H9 (cell line): Measurements from ENCODE around the gene CATSPERB. TPM values are rescaled to one million over a fixed set of nuclear protein-coding genes. Genes with fewer than 3 reads are reported as not detected.

Experiments used
- DNase-seq: peaks from one replicate; pipeline ENCODE4 v3.0.0-alpha.2; 2017
- H2AFZ ChIP-seq: one replicate; pipeline ENCODE4 v1.6.1; 2013; ENCODE audit warnings: mild to moderate bottlenecking, low read length, control low read depth, moderate library complexity
- H2AK5ac ChIP-seq: 2 replicates; pipeline ENCODE4 v1.6.1; 2013; ENCODE audit warnings: low read length, control low read depth, mixed read lengths; ENCODE audit not compliant: insufficient read length
- H2BK120ac ChIP-seq: one replicate; pipeline ENCODE4 v1.6.1; 2013; ENCODE audit warnings: low read depth, mild to moderate bottlenecking, low read length, control low read depth, inconsistent platforms; ENCODE audit not compliant: poor library complexity, severe bottlenecking
- H2BK12ac ChIP-seq: 2 replicates; pipeline ENCODE4 v1.6.1; 2013; ENCODE audit warnings: low read length, control low read depth, mixed read lengths, low read depth; ENCODE audit not compliant: insufficient read length
- H2BK15ac ChIP-seq: 2 replicates; pipeline ENCODE4 v1.6.1; 2013; ENCODE audit warnings: low read depth, low read length, control low read depth
- H2BK20ac ChIP-seq: one replicate; pipeline ENCODE4 v1.6.1; 2013; ENCODE audit warnings: low read depth, mild to moderate bottlenecking, low read length, control low read depth, inconsistent platforms; ENCODE audit not compliant: poor library complexity, severe bottlenecking
- H2BK5ac ChIP-seq: 2 replicates; pipeline ENCODE4 v1.6.1; 2013; ENCODE audit warnings: low read length, control low read depth, mixed read lengths; ENCODE audit not compliant: insufficient read length
- H3K14ac ChIP-seq: 2 replicates; pipeline ENCODE4 v1.6.1; 2013; ENCODE audit warnings: low read length, control low read depth; ENCODE audit not compliant: insufficient read depth
- H3K18ac ChIP-seq: 2 replicates; pipeline ENCODE4 v1.6.1; 2013; ENCODE audit warnings: low read depth, mild to moderate bottlenecking, mixed read lengths, low read length, control low read depth; ENCODE audit not compliant: insufficient read length
- H3K23ac ChIP-seq: 2 replicates; pipeline ENCODE4 v1.6.1; 2013; ENCODE audit warnings: low read length, control low read depth, mixed read lengths, low read depth; ENCODE audit not compliant: insufficient read length
- H3K23me2 ChIP-seq: 2 replicates; pipeline ENCODE4 v1.6.1; 2013; ENCODE audit warnings: low read depth, mild to moderate bottlenecking, mixed read lengths, low read length, control low read depth; ENCODE audit not compliant: insufficient read length, poor library complexity, severe bottlenecking
- H3K27ac ChIP-seq: 2 replicates; pipeline ENCODE4 v1.5.1; 2013; ENCODE audit warnings: low read length, control low read depth, mixed read lengths, low read depth; ENCODE audit not compliant: insufficient read length
- H3K27me3 ChIP-seq: 2 replicates; pipeline ENCODE4 v1.6.1; 2013; ENCODE audit warnings: low read length, control low read depth, inconsistent platforms; ENCODE audit not compliant: insufficient read depth
- H3K4ac ChIP-seq: 2 replicates; pipeline ENCODE4 v1.6.1; 2013; ENCODE audit warnings: low read depth, mild to moderate bottlenecking, control low read depth, inconsistent platforms, low read length, moderate library complexity
- H3K4me1 ChIP-seq: 2 replicates; pipeline ENCODE4 v1.6.1; 2013; ENCODE audit warnings: low read length, control low read depth, inconsistent platforms; ENCODE audit not compliant: insufficient read depth
- H3K4me2 ChIP-seq: 2 replicates; pipeline ENCODE4 v1.6.1; 2013; ENCODE audit warnings: low read length, control low read depth, mixed read lengths; ENCODE audit not compliant: insufficient read length, insufficient read depth
- H3K56ac ChIP-seq: 2 replicates; pipeline ENCODE4 v1.6.1; 2013; ENCODE audit warnings: low read depth, mild to moderate bottlenecking, mixed read lengths, low read length, control low read depth; ENCODE audit not compliant: insufficient read length
- H3K79me1 ChIP-seq: 2 replicates; pipeline ENCODE4 v1.6.1; 2013; ENCODE audit warnings: low read depth, mild to moderate bottlenecking, moderate library complexity, low read length, control low read depth, inconsistent platforms; ENCODE audit not compliant: insufficient read depth, poor library complexity, severe bottlenecking
- H3K79me2 ChIP-seq: 2 replicates; pipeline ENCODE4 v1.6.1; 2013; ENCODE audit warnings: low read length, control low read depth, inconsistent platforms; ENCODE audit not compliant: insufficient read depth
- H3K9ac ChIP-seq: 2 replicates; pipeline ENCODE4 v1.6.1; 2013; ENCODE audit warnings: low read length, control low read depth, mixed read lengths; ENCODE audit not compliant: insufficient read length; ENCODE audit errors: extremely low read depth
- H3K9me3 ChIP-seq: one replicate; pipeline ENCODE4 v1.6.1; 2013; ENCODE audit warnings: low read depth, low read length, inconsistent platforms; ENCODE audit not compliant: control insufficient read depth
- H3T11ph ChIP-seq: one replicate; pipeline ENCODE4 v1.6.1; 2013; ENCODE audit warnings: mild to moderate bottlenecking, low read length, control low read depth, inconsistent platforms
- H4K20me1 ChIP-seq: one replicate; pipeline ENCODE4 v1.6.1; 2013; ENCODE audit not compliant: control insufficient read depth, insufficient read length, insufficient read depth
- H4K5ac ChIP-seq: 2 replicates; pipeline ENCODE4 v1.6.1; 2013; ENCODE audit warnings: low read depth, mild to moderate bottlenecking, mixed read lengths, low read length, control low read depth; ENCODE audit not compliant: insufficient read length
- H4K8ac ChIP-seq: replicated peaks from 2 replicates; pipeline ENCODE4 v1.6.1; 2013; ENCODE audit warnings: low read length, control low read depth, mixed read lengths, low read depth; ENCODE audit not compliant: insufficient read length
- H4K91ac ChIP-seq: 2 replicates; pipeline ENCODE4 v1.6.1; 2013; ENCODE audit warnings: low read depth, mild to moderate bottlenecking, moderate library complexity, mixed read lengths, low read length, control low read depth; ENCODE audit not compliant: insufficient read length
- H3K27ac Mint-ChIP-seq, 3 experiments: 2 replicates in 2 of 3; 3 replicates in 1 of 3; pipeline ENCODE4 v1.8.0; 2020 to 2021; ENCODE audit warnings: mixed read lengths in 3 of 3, mild to moderate bottlenecking in 1 of 3, moderate library complexity in 1 of 3
- H3K27me3 Mint-ChIP-seq: 2 replicates; pipeline ENCODE4 v1.8.0; 2021; ENCODE audit warnings: low read depth, mild to moderate bottlenecking, moderate library complexity, mixed read lengths
- H3K36me3 Mint-ChIP-seq, 3 experiments: 2 replicates in 2 of 3; 3 replicates in 1 of 3; pipeline ENCODE4 v1.8.0; 2020 to 2021; ENCODE audit warnings: low read depth in 3 of 3, mixed read lengths in 3 of 3; ENCODE audit not compliant: insufficient read depth in 1 of 3
- H3K4me1 Mint-ChIP-seq, 2 experiments: 2 replicates each; pipeline ENCODE4 v1.8.0; 2020; ENCODE audit warnings: mixed read lengths in 2 of 2
- H3K4me3 Mint-ChIP-seq, 2 experiments: 2 replicates in 1 of 2; 3 replicates in 1 of 2; pipeline ENCODE4 v1.8.0; 2020 to 2021; ENCODE audit warnings: mild to moderate bottlenecking in 2 of 2, mixed read lengths in 2 of 2, moderate library complexity in 1 of 2
- H3K9me3 Mint-ChIP-seq, 2 experiments: 2 replicates in 1 of 2; 3 replicates in 1 of 2; pipeline ENCODE4 v1.8.0; 2020; ENCODE audit warnings: mild to moderate bottlenecking in 2 of 2, mixed read lengths in 2 of 2, moderate library complexity in 1 of 2
- WGBS: extraction: QIAGEN DNeasy Blood & Tissue Kit; methylation state at CpG from one replicate; pipeline ENCODE4 v1.1.7; 2013; ENCODE audit warnings: missing lambda C conversion rate, low lambda C conversion rate, mixed read lengths; ENCODE audit not compliant: insufficient read length; ENCODE audit errors: extremely low coverage; 5-methylcytosine and 5-hydroxymethylcytosine counted together
- total RNA-seq: library from RNA; stranded (reverse); gene quantifications from 2 replicates; pipeline ENCODE4 v1.2.1, GENCODE V29; 2021
- TF ChIP-seq, protein P1 (sequence below): fragments of 200-600 bp; sonication (generic); conservative IDR thresholded peaks from 3 replicates; pipeline ENCODE4 v1.8.0; 2021; ENCODE audit warnings: antibody characterized with exemption, mild to moderate bottlenecking

CATSPERB gene
- total RNA-seq, 1 experiment from 2014 or later: 0.48 TPM

DNA sequence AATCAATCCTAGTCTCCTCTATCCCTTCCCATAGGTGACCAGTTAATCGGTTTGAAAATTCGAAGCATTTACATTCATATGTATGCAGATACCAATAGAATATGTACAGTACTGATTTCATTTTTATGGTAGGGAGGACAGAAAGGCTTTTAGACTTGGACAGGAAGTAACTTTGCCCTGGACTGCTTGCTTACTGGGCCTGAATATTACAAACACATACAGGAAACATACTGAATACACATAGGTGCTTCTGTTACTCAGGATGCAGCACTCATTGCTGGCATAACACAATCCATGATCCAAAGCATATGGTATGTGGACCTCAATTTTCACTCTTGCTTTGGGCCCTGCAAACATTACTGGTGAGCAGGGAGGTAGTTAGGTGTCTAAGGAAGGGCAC, 71.1 kb downstream of the CATSPERB start:
- no peak overlapping the region for H3K56ac ChIP-seq
- no peaks in the 10 kb centered on the region for H3K79me2 ChIP-seq
- no peak overlapping the region for H2AFZ ChIP-seq
- H3K9me3 ChIP-seq: no peaks in the 10 kb centered on the region
- no peaks in the 10 kb centered on the region for H3K36me3 Mint-ChIP-seq
- H4K20me1 ChIP-seq: no peaks in the 10 kb centered on the region
- H2BK120ac ChIP-seq: no peak overlapping the region
- no peak overlapping the region for H2BK12ac ChIP-seq
- H3K9ac ChIP-seq: no peak overlapping the region
- H3T11ph ChIP-seq: no peak overlapping the region
- WGBS: no CpG with 5 or more reads among the region's 2 CpGs
- TF ChIP-seq, protein P1, sequence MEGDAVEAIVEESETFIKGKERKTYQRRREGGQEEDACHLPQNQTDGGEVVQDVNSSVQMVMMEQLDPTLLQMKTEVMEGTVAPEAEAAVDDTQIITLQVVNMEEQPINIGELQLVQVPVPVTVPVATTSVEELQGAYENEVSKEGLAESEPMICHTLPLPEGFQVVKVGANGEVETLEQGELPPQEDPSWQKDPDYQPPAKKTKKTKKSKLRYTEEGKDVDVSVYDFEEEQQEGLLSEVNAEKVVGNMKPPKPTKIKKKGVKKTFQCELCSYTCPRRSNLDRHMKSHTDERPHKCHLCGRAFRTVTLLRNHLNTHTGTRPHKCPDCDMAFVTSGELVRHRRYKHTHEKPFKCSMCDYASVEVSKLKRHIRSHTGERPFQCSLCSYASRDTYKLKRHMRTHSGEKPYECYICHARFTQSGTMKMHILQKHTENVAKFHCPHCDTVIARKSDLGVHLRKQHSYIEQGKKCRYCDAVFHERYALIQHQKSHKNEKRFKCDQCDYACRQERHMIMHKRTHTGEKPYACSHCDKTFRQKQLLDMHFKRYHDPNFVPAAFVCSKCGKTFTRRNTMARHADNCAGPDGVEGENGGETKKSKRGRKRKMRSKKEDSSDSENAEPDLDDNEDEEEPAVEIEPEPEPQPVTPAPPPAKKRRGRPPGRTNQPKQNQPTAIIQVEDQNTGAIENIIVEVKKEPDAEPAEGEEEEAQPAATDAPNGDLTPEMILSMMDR: no peak
- H3K4ac ChIP-seq: no peak overlapping the region
- H3K23ac ChIP-seq: no peak overlapping the region
- H3K23me2 ChIP-seq: no peaks in the 10 kb centered on the region
- no peak overlapping the region for H3K27ac ChIP-seq
- no peak overlapping the region for H3K18ac ChIP-seq
- no peaks in the 10 kb centered on the region for H3K27me3 Mint-ChIP-seq
- H2BK20ac ChIP-seq: no peak overlapping the region
- H3K4me2 ChIP-seq: no peak overlapping the region
- no peak overlapping the region for H4K8ac ChIP-seq
- H4K91ac ChIP-seq: no peak overlapping the region
- no peak overlapping the region for H2BK15ac ChIP-seq
- no peaks in the 10 kb centered on the region for H3K79me1 ChIP-seq
- no peak overlapping the region for H2AK5ac ChIP-seq
- H2BK5ac ChIP-seq: no peak overlapping the region
- no peak for DNase-seq
- H3K9me3 Mint-ChIP-seq: no peaks in the 10 kb centered on the region; a peak in 1 of 5 replicates
- H3K27ac Mint-ChIP-seq: no peak overlapping the region
- no peaks in the 10 kb centered on the region for H3K27me3 ChIP-seq
- peaks cover 7 to 9% of the 10 kb centered on the region in 2 experiments; a peak in 3 of 4 replicates for H3K4me1 Mint-ChIP-seq
- no peak overlapping the region for H3K14ac ChIP-seq
- H3K4me3 Mint-ChIP-seq: no peak overlapping the region
- no peak overlapping the region for H4K5ac ChIP-seq
- no peaks in the 10 kb centered on the region for H3K4me1 ChIP-seq
